Ectodermal cell (in vitro differentiated cells): ENCODE data around the gene PIAS1.
"Not testable (repeated sequence)": the region's sequence is repeated elsewhere in the genome, so short reads cannot be mapped to it uniquely, and the experiment has no call there.

Source experiments
- H3K27ac ChIP-seq: 2 replicates; pipeline ENCODE4 v1.7.0; 2013; ENCODE audit warnings: mild to moderate bottlenecking, low read depth, low read length; ENCODE audit not compliant: insufficient read depth, poor library complexity, severe bottlenecking
- H3K27me3 ChIP-seq: 2 replicates; pipeline ENCODE4 v1.7.0; 2013; ENCODE audit warnings: mild to moderate bottlenecking, low read length; ENCODE audit not compliant: insufficient read depth, control insufficient read depth, poor library complexity, severe bottlenecking
- H3K36me3 ChIP-seq: one replicate; pipeline ENCODE4 v1.7.0; 2013; ENCODE audit warnings: low read length; ENCODE audit not compliant: control insufficient read depth, insufficient read depth
- H3K4me1 ChIP-seq: one replicate; pipeline ENCODE4 v1.7.0; 2013; ENCODE audit warnings: low read length; ENCODE audit not compliant: control insufficient read depth, insufficient read depth
- H3K4me3 ChIP-seq: 2 replicates; pipeline ENCODE4 v1.7.0; 2013; ENCODE audit warnings: low read depth, low read length, control low read depth; ENCODE audit not compliant: insufficient read depth
- H3K9me3 ChIP-seq: 2 replicates; pipeline ENCODE4 v1.7.0; 2013; ENCODE audit warnings: mild to moderate bottlenecking, low read length, moderate library complexity; ENCODE audit not compliant: control insufficient read depth
- WGBS, 2 experiments: methylation state at CpG; one replicate each; pipeline ENCODE4 v1.1.7; 2013; ENCODE audit warnings: missing lambda C conversion rate in 2 of 2; 5-methylcytosine and 5-hydroxymethylcytosine counted together

The PIAS1 gene

DNA sequence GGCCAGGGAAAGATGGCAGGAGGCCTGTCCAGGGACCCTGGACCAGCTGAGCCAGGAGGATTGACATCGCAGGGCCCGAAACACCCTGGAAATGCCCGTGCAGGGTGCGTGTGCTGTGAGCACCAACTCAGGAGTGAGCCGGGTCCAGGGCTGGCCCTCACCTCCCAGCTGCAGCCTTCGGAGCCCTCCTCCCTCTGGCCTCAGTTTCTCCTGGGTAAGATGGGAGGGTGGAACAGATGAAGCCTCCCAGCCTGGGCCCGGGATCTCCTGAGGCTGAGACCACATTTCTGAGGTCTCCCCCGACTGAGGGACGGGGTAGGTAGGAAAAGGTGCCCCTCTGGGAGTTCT, 156.3 kb downstream of the PIAS1 start:
- Histone ChIP-seq H3K4me3 (no peak overlapping the region), H3K27ac (no peak overlapping the region), H3K36me3 (no peaks in the 10 kb centered on the region), H3K9me3 (no peaks in the 10 kb centered on the region), H3K4me1 (peaks cover 32% of the 10 kb centered on the region), H3K27me3 (no peaks in the 10 kb centered on the region)
- 90 to 94% methylated on average over 9 of the region's 9 CpGs for WGBS, 2 experiments

DNA sequence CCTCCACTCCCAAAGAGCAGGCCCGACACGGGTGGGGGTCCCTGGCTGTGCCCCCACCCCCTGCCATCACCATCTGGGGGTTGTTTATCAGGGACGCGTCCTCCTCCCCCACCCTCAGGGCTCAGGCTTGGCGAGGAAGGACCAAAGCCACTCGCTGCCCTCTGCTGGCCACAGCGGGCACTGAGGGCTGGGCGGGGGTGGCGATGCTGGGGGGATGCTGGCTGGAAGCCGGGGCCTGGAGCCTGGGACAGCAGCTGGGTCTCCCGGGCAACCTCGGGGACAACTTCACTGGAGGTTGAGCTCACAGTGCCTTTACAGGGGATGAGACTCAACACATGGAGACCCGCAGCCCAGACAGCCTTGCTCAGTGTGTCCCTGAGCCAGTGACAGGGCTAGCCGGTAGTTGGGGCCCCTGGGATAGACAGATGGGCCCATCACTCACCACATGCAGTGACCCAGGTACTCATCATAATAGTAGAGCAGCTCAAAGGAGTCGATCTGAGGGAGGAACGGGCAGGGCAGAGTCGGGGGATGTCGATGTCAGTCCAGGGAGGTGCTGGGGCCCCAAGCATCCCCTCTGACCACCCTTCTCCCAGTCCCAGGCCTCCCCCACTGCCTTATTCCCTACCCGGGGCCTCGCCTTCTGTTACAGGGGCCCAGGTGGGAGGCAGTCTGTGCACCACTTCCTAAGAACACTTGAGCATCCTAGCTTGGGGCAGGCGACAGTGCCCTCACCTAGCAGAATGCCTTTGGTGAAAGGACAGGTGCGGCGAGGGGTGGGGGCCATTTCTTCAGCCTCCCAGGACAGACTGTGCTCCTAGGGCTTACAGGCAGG, 156.9 kb downstream of the PIAS1 start:
- no peak overlapping the region for H3K4me3 ChIP-seq
- 50 to 51% methylated on average over 23 of the region's 23 CpGs for whole genome bisulfite sequencing, 2 experiments
- no peak overlapping the region for H3K27ac ChIP-seq
- H3K27me3 ChIP-seq: no peaks in the 10 kb centered on the region
- H3K4me1 ChIP-seq: peaks cover 25% of the 10 kb centered on the region
- H3K36me3 ChIP-seq: no peaks in the 10 kb centered on the region
- no peaks in the 10 kb centered on the region for H3K9me3 ChIP-seq

DNA sequence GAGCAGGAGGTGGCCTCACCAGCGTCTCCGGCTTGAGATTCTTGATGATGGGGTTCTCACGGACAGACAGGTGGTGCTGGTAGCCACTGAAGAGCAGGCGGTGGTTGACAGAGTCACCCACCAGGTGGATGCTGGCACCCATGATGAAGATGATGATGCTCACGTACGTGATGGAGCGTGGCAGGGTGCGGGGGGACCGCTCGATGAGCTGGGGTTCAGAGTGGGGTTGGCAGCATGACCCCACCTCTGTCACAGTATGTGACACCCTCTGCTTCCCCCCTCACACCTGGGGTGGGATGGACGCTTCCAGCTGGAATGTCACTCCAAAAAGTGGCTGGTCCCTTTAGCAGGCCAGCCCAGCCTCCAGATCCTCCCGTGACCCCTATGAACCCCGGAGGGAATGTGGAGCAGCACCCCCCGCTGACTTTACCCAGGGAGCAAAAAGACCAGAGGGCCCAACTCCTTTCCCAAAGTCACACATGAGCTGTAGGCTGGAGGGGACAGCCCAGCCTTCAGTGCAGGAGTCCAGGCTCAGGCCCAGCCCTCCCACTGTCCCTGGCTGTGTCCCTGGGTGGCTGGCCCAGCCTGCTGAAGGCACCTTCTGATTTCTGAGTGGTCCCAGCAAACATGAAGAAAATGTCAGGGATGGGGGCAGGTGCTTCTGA, 157.7 kb downstream of the PIAS1 start:
- Histone ChIP-seq H3K27ac (no peak overlapping the region), H3K36me3 (peaks cover 2% of the 10 kb centered on the region)
- 89 to 93% methylated on average over 14 of the region's 14 CpGs for WGBS, 2 experiments

DNA sequence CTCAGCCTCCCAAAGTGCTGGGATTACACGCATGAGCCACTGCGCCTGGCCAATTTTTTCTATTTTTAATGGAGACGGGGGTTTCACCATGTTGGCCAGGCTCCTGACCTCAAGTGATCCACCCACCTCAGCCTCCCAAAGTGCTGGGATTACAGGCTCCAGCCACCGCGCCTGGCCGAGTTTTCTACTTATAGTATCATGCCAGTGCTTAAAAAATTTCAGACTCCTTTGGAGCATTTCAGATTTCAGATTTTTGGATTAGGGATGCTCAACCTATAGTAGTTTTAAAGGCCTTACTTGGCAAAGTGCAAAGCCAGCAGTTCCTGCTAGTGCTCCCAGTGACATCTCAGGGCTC, 159.4 kb downstream of the PIAS1 start:
- Histone ChIP-seq H3K4me1 (peaks cover 14% of the 10 kb centered on the region), H3K36me3 (peaks cover 16% of the 10 kb centered on the region)
- not testable (repeated sequence) for H3K27ac ChIP-seq, H3K4me3 ChIP-seq, H3K27me3 ChIP-seq, H3K9me3 ChIP-seq
- WGBS, 2 experiments: 93 to 97% methylated on average over 6 of the region's 6 CpGs

More for the DNA sequence above, 157.7 kb downstream of the PIAS1 start:
- peaks cover 18% of the 10 kb centered on the region for H3K4me1 ChIP-seq
- no peaks in the 10 kb centered on the region for H3K9me3 ChIP-seq
- H3K4me3 ChIP-seq: no peak overlapping the region
- no peaks in the 10 kb centered on the region for H3K27me3 ChIP-seq

DNA sequence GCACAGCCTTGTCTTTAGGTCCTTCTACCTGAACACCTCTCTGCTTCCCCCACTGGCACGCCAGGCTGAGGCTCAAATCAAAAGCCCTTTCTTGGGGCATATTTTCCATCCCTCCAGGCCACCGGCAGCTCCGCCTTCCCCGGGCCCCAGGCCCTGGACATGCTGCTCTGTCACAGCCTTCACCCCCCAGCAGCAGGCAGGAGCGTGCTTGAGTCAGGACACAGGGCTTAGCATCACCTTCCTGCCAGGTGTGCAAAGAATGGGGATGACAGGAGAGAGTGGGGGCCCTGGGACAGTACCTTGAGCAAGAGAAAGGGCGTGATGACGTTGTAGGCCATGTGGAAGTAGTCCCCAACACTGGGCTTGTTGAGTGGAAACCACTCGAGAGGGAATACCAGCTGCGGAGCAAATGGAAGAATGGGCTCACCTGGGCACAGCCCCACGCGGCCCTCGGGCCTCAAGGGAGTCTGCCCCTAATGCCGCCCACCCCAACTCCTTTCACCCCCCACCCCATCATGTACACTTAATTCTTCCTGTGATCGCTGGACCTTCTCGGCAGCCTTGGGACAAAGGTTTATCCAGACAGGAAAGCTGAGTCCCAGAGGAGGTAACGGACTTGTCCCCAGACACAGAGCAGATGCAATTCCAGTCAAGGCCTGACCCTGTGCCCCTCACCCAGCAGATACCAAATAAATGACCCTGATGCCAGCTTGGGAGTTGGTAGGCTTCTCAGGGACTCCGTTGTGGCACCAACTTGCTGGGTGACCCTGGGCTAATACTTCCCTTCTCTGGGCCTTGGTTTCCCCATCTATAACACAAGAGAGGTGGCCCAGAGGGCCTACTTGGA, 160.1 kb downstream of the PIAS1 start:
- peaks cover 14% of the 10 kb centered on the region for H3K4me1 ChIP-seq
- H3K9me3 ChIP-seq: no peaks in the 10 kb centered on the region
- H3K4me3 ChIP-seq: no peak overlapping the region
- 94 to 96% methylated on average over 17 of the region's 17 CpGs for WGBS, 2 experiments
- peaks cover 19% of the 10 kb centered on the region for H3K36me3 ChIP-seq
- H3K27me3 ChIP-seq: no peaks in the 10 kb centered on the region
- H3K27ac ChIP-seq: no peak overlapping the region

DNA sequence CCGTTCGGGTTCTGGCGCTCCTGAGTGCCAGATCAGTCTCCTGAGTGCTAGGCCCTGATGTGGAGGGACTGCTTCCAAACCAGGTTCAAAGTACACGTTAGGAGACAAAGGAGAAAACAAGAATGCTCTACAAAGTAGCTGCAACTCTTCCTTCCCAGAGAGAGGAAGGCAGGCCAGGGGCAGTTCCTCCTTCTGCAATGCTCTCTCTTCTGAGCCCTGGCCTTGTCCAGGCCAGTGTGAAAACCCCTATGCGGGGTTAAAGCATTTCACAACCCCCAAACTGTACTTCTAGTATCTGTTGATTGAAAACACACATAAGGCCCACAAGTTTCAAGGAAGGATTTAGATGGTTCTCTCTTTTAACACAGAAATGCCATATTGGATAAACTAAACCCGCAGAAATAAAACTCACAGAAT, 160.7 kb downstream of the PIAS1 start:
- Histone ChIP-seq H3K27ac (no peak overlapping the region), H3K27me3 (no peaks in the 10 kb centered on the region), H3K9me3 (no peaks in the 10 kb centered on the region), H3K4me3 (no peak overlapping the region), H3K36me3 (peaks cover 19% of the 10 kb centered on the region), H3K4me1 (peaks cover 14% of the 10 kb centered on the region)
- 84 to 85% methylated on average over 6 of the region's 6 CpGs for WGBS, 2 experiments

DNA sequence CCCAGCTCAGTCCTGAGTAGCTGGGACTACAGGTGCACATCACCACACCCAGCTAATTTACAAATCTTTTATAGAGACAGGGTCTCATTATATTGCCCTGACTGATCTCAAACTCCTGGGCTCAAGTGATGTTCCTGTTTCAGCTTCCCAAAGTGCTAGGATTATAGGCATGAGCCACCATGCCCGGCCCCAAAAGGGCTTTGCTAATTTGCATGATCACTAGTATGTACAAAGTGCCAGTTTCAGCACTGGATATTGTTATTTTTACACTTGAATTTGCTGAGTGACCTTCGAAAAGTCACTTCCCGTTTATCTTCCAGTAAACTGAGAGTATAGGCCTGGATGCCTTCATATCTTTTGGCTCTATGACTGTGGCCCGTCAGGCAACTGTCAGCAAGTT, 163.2 kb downstream of the PIAS1 start:
- no peak overlapping the region for H3K4me3 ChIP-seq
- no peak overlapping the region for H3K27ac ChIP-seq
- no peaks in the 10 kb centered on the region for H3K9me3 ChIP-seq
- no peaks in the 10 kb centered on the region for H3K27me3 ChIP-seq
- WGBS, 2 experiments: 91 to 96% methylated on average over 4 of the region's 4 CpGs
- peaks cover 19% of the 10 kb centered on the region for H3K36me3 ChIP-seq
- H3K4me1 ChIP-seq: no peaks in the 10 kb centered on the region

DNA sequence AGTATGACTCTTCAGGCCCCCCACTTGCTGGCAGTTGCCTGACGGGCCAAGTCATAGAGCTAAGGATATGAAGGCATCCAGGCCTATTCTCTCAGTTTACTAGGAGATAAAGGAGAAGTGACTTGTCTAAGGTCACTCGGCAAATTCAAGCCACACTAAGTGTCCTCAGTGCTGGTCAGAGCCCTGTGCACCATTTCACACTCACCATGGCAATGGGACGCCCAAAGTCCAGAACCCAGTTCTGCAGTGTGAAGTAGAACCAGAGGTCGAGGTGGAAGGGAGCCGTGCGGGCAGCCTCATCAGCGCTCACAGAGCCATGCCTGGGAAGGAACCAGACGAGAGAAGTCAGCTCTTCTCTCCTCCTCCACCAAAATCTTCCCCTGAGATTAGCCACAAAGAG, 164.2 kb downstream of the PIAS1 start:
- no peak overlapping the region for H3K27ac ChIP-seq
- peaks cover 22% of the 10 kb centered on the region for H3K36me3 ChIP-seq
- H3K4me3 ChIP-seq: no peak overlapping the region
- WGBS, 2 experiments: 92 to 94% methylated on average over 8 of the region's 8 CpGs
- no peaks in the 10 kb centered on the region for H3K9me3 ChIP-seq
- H3K4me1 ChIP-seq: no peaks in the 10 kb centered on the region
- H3K27me3 ChIP-seq: no peaks in the 10 kb centered on the region

DNA sequence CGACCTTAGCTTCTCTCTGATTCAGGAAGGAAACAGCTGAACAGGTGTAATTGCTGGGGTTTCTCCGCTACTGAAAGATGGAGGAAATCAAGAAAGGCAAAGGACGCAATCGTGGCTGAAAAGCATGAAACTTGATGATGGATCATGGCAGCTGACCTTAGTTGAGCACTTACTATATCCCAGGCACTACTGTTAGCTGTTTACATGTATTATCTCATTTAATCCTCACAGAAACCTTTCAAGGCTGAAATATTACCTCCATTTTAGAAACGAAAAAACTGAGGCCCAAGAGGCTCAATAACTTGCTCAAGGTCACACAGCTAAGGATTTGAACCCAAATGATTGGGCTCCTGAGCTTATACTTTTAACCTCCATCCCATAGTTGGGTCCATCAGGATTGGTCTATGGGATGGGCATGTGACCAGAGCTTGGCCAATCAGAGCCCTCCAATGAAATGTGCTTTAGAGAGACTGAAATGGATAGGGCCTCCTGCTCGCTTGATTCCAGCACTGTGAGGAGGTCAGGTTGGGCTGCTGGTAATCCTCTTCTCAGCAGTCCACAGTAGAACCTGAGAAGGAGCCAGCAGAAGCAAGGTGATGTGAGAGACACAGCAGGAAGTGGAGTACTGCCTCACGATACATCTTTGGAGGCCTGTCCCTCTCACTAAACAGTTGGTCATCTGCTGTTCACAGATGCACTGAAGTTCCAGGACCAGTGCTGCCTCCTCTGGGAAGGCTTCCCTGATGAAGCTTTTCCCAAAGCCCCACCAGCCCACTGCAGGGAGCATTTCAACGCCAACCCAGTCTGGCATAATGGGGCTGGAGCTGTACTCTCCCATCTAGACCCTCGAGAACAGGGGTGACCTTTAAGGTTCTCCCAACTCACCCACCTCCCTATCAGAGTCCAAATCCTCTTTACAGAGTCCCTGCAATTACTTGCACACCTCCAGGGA, 165.0 kb downstream of the PIAS1 start:
- Histone ChIP-seq H3K36me3 (peaks cover 27% of the 10 kb centered on the region), H3K9me3 (no peaks in the 10 kb centered on the region)
- WGBS, 2 experiments: 95 to 96% methylated on average over 9 of the region's 9 CpGs

More for the DNA sequence above, 165.0 kb downstream of the PIAS1 start:
- Histone ChIP-seq H3K4me3 (no peak overlapping the region), H3K27ac (no peak overlapping the region), H3K27me3 (no peaks in the 10 kb centered on the region), H3K4me1 (no peaks in the 10 kb centered on the region)
